Activated CD8-positive, alpha-beta memory T cell treated with anti-CD3 and anti-CD28 coated beads for 24 hours (primary cell): ENCODE data around the gene HTR3B.

Experiments
- DNase-seq: peaks from one replicate; pipeline ENCODE4 v3.0.0-alpha.2; 2020

The HTR3B gene

DNA sequence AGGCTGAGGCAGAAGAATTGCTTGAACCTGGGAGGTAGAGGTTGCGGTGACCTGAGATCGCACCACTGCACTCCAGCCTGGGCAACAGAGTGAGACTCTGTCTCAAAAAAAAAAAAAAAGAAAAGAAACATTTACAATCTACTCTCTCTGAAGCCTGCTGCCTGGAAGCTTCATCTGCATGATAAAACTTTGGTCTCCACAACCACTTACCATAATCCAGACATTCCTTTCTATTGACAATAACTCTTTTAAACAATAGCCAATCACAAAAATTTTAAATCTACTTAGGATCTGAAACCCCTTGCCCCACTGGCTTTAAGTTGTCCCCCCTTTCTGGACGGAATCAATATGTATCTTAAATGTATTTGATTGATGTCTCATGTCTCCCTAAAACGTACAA lies 45.3 kb downstream of the HTR3B start:
- no peak for DNase-seq

DNA sequence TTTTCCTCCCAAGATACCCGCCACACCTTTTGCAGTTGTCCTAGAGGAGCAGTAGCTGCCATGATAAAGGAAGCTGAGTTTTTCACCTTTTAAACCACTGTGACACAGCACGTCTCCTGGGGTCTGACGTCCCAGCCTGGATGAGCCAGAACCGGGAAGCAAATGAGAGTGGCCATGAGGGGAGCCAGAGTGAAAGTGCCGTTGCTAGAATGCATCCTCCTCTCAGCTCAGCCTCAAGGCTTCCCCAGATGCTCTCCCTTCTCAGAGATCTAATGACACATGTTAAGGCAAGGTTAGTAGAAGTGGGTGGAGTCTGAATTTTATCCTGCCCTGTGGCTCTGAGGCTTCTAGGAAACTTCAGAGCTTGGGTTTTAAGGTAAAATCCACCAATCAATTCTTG lies 46.9 kb downstream of the HTR3B start:
- DNase-seq: no peak

DNA sequence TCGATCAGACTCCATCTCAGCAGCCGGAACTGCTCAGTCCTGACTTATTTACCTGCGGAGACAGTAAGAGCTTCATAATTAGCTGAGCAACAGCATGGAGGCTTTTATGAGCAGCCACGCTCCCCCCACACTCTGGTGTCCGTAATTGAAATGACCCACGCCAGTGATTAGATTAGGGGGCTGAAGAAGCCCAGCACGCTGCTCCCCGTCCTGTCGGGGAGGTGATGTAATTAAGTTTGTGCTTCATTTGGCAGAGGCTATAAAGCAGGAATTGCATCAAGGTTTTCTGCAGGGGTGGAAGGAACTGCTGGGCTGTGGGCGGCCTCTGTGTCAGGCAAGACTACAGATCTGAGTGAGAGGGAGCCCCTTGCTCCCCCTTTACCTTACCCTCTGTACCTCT lies 47.5 kb downstream of the HTR3B start:
- no peak for DNase-seq

DNA sequence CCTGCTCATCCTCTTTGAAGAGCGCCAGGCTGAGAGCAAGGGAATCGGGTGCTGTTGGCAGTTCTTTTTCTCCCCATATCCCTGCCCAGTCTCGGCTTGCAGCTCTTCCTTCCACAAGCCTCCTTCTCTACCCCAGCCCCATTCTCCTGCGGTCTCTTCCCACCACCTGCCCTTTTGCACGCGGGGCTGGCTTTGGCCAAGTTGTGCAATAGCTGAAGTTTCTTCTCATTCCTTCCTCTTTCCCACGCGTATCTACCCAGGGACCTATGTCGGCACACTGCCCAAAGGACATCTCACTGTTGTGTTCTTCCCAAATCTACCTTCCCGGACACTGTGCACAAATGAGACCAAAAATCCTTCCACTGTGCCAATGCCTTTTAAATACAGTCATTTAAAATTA lies 48.0 kb downstream of the HTR3B start:
- no peak for DNase-seq

DNA sequence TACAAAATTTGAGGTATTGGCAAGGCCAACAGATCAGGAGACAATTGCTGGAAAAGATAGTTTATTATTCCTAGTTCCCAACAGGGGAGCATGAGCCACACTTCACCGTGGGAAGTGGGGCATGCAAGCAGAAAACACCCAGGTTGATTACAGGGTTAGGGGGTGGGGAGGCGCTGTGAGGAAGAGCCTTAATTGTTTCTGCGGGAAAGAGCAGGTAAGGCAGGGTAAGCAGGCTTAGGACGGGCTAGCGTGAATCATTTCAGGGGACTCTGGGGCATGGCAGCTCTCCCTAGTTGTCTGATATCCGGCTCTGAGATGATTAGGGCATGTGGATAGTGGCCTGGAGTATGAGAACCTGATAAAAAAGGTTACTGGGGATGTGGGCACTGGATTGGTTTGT lies 49.6 kb downstream of the HTR3B start:
- no peak for DNase-seq

DNA sequence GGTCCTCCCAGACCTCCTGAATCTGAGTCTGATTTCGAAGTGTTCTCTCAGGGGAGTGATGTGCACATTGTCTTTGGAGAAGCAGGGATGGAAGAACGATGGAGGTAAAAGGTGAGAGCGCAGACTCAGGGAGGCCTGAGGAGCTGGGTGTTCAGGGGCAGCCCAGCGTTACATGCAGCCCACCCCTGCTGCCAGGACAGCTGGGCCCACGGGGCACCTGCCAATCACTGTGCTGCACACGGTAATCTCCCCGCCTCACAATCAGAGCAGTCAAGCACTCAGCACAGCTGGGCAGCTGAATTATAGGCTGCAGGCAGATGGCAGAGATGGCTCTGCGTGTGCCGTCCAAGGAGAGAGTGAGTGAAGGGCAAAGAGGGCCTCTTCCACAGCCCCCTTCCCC lies 52.4 kb downstream of the HTR3B start:
- DNase-seq: no peak

DNA sequence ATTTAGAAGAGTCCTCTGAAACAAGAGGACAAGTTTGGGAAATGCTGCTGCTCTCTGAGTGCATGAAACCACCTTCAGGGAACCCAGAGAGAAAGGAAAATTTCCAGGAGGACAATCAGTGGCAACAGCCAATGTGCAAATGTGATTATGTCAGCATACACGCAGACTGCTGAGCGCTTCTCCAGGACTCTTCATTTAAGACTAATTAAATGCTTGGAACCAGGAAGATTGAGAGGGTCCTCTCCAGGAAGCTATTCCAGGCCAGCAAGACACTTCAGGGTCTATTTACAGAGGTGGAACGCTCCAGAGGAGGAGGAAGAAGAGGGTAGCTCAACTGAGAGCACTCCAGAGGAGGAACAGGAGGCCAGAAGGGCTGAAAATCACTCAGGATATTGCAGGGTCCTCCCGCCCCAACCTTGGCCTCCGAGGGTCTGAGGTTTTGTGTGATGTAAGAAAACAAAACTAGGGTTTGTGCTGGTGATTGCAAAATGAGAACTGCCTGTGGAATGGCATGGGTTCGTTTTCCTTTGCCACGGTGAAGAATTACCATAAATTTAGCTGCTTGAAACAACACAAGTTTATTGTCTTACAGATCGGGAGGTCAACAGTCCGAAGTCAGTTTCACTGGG lies 56.2 kb downstream of the HTR3B start:
- no peak for DNase-seq

DNA sequence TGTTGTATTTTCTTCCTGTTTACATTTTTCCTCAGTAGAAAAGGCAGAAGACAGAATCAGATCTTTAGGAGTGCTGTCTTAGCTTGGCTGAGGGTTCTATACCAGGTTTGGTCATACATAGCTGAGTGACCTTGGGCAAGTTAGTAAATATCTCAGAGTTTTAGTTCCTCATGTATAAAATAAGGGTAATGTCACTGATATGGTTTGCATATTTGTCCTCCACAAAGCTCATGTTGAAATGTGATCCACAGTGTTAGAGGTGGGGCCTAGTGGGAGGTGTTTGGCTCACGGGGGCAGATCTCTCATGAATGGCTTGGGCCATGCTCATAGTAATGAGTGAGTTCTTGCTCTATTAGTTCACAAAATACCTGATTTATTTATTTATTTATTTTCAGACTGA lies 62.8 kb downstream of the HTR3B start:
- DNase-seq: no peak

DNA sequence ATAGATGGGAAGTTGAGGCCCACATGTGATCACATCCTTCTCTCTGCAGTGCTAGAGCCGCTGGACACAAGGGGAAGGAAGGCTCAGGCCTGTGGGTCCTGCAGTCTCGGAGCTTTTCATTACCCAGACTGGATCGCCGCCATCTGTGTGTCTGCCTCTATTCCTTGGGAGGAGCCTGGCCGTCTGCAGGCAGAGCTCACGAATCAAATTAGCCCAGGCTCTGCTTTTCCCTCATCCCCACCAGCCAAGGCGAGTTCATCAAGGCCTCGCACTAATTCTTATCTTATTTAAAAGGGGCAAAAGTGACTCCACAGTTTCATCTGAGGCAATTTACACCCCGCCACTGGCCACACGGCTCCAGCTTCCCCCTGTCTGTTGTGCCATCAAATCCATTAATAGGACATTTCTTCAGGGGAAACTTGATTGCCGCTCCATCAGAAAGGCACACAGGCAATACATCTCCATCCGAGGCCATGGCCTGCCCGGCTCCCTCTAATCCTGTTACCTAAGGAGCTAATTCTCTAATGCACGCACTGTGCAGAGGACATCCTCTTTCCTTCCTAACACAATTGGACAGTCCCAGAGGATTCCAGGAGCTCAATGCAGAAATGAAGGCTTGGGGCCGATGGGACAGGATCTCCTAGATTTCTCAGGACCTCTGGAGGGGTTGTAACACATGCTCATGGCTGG lies 67.1 kb downstream of the HTR3B start:
- no peak for DNase-seq

DNA sequence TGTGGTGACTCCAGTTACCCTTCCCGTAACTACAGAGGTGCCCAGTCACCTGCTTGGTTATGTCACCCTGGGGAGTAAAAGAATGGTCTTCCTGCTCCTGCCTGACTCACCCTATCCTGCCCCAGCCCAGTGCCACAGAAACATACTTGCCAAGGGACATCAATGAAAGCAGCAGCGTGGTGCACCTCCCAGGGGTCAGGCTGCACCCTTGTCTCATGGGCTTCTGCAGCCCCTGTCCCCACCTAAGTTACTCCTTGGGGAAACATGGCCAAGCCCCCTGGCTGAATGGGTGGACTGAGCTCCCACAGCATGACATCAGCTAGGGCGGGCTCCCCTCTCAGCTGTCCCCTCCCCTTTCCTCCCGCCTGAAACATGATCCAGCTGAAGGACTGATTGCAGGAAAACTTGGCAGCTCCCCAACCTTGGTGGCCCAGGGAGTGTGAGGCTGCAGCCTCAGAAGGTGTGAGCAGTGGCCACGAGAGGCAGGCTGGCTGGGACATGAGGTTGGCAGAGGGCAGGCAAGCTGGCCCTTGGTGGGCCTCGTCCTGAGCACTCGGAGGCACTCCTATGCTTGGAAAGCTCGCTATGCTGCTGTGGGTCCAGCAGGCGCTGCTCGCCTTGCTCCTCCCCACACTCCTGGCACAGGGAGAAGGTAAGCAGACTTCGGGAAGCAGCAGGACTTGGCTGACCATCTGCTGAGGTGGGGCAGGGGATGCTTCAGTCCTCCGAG lies 70.3 kb downstream of the HTR3B start, which contains the start of gene HTR3A:
TSS of gene HTR3A (plus strand) at position 368 of the 730 bp plus-strand sequence. CDS start at position 586, 218 bp downstream.
- no peak for DNase-seq

DNA sequence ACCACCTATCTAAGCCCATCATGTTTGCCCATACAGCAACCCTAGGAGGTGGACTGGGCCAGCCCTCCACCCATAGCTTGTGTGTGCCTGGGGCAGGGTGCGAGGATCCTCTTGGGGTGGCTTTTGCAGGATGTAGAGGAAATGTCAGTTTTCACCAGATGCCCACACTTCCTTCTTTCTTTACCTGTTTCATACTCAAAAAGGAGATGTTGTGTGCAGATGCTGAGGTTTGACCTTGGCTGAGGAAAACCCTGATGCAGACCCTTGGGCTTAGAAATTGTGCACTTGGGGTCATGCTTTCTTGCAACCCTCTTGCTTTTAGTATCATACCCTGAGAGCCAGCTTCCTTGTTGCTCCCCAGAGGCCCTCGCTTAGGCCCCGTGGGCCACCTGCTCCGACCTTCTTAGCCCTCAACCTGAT lies 72.5 kb downstream of the HTR3B start:
- no peak for DNase-seq

DNA sequence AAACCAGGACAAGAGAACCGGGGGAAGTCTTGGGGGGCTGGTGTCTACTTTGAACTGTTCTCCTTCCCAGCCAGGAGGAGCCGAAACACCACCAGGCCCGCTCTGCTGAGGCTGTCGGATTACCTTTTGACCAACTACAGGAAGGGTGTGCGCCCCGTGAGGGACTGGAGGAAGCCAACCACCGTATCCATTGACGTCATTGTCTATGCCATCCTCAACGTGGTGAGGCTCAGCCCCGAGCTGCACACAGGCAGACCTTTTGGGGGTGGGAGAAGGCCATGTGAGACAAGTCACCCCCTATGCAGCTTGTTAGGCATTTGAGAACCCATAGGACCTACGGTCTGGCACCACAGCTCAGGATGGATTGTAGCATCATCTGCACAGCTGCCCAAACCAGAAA lies 73.1 kb downstream of the HTR3B start:
- DNase-seq: no peak

DNA sequence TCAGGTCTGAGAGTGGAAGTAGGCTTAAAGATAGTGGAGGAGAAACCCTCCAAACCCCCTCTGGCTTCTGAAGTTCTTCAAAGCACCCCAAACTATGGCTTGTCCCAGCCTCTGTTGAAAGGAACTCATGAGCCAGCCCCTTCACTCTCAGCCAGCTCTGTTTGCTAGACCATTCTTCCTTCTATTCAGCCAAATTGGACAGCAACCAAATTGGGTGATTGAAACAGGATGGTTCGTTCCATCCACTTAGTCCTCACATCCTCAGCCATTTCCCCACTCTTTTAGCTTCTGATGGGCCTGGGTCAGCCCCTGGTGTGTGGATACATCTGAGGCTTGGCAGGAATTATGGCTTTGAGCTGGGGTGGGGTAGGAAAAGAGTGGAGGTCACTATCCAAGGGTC lies 74.8 kb downstream of the HTR3B start:
- no peak for DNase-seq

DNA sequence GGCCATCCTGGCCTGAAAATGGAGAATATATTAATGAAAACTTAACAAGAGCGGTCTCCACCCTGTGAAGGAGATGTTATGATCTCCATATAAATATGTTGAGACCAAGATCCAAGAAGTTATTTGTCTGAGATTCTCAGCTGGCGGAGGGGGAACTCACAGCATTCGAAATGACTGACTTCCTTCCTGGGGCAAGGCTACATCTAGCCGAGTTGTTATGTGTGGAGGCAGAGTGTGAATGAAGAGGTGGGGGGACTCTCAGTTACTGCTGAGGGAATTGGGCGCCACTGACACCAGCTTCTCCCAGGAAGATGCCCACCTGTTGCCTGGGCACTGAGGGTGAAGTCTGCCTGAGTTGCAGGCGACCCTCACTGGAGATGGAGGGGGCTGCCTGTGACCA lies 76.2 kb downstream of the HTR3B start:
- DNase-seq: no peak

DNA sequence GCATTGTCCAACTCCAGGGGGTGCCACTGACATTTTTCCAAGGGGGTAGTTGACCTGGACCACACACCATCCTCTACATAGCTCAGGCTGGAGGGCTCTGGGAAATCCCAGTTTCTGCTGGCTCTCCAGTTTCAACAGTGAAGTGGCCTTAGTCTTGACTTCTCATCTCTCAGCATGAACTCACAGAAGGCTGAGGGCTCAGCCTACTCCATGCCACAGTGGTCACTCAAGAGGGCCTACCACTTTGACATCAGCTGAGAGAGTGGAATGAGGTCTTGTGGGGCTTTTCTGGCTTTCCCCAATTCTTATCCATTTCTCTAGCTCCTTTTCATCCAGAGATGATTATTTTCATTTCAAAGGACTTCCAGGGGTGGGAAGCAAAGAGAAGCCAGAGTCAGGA lies 77.7 kb downstream of the HTR3B start:
- no peak for DNase-seq

DNA sequence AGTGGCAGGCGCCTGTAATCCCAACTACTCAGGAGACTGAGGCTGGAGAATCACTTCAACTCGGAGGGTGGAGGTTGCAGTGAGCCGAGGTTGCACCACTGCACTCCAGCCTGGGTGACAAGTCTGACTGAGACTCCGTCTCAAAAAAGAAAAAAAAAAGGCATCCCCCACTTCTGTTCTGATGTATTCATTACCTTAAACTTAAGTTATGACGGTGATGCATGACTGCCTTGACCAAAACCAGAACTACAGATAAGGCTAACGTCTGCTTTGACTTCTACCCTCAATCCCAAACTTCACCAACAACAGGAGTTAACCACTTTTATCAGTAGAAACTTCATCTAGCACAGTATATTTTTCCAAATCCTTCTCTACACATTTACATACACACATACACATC lies 80.2 kb downstream of the HTR3B start:
- DNase-seq: no peak

DNA sequence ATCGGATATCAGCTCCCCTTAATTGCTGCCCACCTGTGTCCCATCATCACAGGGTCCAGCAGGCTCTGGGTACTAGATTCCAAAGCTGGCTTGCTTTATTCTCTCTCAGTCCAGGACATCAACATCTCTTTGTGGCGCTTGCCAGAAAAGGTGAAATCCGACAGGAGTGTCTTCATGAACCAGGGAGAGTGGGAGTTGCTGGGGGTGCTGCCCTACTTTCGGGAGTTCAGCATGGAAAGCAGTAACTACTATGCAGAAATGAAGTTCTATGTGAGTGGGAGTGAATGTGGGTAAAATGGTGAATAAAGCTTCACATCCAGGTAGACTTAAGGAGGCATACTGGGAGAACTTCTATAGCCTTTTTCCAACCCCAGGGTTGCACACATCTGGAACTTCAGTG lies 81.3 kb downstream of the HTR3B start:
- no peak for DNase-seq

DNA sequence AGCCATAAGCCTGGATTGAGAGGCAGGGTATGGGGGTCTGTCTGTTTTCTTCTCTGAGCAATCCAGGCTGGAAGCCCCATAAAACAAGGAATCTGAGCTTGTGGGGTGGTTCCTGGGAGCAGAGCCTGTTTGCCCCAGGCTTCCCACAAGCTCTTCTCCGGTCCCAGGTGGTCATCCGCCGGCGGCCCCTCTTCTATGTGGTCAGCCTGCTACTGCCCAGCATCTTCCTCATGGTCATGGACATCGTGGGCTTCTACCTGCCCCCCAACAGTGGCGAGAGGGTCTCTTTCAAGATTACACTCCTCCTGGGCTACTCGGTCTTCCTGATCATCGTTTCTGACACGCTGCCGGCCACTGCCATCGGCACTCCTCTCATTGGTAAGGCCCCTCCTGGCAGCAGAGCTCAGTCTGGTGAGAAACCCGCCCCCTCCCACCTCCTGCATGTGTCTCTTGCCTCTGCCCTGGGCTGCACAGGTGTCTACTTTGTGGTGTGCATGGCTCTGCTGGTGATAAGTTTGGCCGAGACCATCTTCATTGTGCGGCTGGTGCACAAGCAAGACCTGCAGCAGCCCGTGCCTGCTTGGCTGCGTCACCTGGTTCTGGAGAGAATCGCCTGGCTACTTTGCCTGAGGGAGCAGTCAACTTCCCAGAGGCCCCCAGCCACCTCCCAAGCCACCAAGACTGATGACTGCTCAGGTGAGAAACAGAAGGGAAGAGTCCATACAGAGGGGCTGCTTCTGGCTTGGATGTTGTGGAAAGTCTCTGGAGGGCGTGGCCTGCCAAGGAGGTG lies 82.0 kb downstream of the HTR3B start:
- DNase-seq: no peak

DNA sequence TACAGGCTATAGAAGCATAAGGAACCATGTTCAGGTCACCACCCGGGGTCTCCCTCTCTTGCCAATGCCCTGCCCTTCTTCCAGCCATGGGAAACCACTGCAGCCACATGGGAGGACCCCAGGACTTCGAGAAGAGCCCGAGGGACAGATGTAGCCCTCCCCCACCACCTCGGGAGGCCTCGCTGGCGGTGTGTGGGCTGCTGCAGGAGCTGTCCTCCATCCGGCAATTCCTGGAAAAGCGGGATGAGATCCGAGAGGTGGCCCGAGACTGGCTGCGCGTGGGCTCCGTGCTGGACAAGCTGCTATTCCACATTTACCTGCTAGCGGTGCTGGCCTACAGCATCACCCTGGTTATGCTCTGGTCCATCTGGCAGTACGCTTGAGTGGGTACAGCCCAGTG lies 84.8 kb downstream of the HTR3B start:
- no peak for DNase-seq

DNA sequence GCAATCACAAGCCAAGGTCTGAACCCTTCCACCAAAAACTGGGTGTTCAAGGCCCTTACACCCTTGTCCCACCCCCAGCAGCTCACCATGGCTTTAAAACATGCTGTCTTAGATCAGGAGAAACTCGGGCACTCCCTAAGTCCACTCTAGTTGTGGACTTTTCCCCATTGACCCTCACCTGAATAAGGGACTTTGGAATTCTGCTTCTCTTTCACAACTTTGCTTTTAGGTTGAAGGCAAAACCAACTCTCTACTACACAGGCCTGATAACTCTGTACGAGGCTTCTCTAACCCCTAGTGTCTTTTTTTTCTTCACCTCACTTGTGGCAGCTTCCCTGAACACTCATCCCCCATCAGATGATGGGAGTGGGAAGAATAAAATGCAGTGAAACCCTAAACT lies 85.3 kb downstream of the HTR3B start:
- DNase-seq: no peak

DNA sequence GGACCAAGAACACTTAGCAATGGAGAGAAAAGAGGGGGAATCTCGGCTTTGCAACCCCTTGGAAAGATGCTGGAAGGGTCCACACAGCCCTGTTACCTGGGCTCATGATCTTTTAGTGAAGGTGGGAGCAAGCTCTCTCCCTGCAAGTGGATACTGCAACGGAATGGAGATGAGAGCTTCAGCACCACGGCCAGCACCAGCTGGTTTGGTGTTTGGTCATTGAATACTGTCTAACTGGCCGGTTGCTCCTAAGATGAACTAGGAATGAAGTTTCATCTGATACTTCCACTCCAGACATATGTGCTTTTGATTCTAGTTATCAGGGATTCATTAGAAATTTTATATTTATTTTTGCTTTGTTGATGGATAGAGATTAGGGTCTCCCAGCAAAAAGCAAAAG lies 86.6 kb downstream of the HTR3B start:
- no peak for DNase-seq

DNA sequence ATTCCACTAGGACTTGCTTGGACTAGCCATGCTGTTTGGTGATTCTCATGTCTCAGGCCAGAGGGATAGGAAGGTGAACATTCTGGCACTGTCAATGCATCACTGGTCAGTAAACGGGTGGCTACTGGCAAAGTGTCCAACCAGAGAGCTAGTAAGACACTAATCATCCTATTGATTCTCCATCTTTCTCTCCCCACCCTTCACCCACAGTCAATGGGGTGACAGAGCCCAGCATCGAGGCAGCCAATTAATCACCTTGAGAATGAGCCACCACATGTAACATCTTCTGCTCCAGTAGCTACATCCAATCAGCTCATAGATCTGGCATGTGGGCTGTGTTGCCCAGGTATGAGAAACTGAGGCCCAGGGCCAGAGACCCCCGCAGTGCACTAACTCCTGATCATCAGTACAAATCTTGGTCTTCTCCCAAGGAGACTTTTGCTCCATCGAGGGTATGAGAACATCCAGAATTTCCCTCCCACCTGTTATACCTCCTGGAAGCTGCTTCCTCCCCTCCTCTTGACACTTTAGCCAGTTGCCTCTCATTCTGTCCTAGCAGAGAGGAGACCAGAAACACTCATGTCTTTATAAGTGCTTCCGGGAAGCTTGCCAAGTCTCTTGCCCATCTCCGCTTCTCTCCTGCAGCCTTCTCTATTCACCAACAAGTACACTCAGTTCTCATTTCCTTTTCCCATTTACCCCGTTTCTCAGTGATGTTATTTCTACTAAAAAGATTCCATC lies 87.3 kb downstream of the HTR3B start:
- no peak for DNase-seq
